NCI-H2107 treated with DMSO at 0.1 percent for 48 hours (cell line): Measurements from ENCODE around the gene POLR2F.
"Not testable (repeated sequence)": the region's sequence is repeated elsewhere in the genome, so short reads cannot be mapped to it uniquely, and the experiment has no call there.

Experiments
- DNase-seq: peaks from one replicate; lab custom pipeline; 2025; ENCODE audit not compliant: unreplicated experiment; lab: John Stamatoyannopoulos, UW

Gene POLR2F

DNA sequence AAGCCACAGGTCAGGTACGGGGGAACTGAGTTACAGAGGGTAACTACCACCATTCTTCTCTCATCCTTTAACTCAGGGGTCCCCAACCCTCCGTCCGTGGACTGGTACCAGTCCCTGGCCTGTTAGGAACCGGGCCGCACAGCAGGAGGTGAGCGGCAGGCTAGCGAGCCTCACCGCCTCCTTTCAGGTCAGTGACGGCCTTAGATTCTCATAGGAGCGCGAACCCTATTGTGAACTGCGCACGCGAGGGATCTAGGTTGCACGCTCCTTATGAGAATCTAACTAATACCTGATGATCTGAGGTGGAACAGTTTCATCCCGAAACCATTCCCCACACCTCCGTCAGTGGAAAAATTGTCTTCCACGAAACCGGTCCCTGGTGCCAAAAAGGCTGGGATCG, 870 bp upstream of the POLR2F start:
- not testable (repeated sequence) for DNase-seq

GRCh38 chr22:37953062-37953436, 450 bp upstream of the POLR2F start:
- no peak for DNase-seq

DNA sequence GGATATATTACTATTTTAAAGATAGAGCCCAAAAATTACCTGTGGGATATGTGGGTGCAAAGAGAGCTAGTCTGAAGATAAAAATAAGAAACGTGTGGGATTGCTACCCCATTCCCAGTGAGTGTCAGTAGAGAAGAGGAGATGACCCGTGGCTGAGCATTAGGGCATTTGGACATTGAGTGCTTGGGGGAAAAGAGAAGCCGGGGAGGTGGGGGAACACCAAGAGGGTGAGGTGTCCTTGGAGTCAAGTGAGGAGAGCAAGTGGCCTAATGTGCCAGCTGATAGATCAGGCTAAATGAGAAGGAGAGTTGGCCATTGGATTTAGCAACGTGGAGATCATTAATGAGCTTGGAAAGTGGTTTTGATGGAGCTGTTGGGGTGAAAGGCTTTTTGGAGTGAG, 1.2 kb downstream of the POLR2F start:
- no peak for DNase-seq

DNA sequence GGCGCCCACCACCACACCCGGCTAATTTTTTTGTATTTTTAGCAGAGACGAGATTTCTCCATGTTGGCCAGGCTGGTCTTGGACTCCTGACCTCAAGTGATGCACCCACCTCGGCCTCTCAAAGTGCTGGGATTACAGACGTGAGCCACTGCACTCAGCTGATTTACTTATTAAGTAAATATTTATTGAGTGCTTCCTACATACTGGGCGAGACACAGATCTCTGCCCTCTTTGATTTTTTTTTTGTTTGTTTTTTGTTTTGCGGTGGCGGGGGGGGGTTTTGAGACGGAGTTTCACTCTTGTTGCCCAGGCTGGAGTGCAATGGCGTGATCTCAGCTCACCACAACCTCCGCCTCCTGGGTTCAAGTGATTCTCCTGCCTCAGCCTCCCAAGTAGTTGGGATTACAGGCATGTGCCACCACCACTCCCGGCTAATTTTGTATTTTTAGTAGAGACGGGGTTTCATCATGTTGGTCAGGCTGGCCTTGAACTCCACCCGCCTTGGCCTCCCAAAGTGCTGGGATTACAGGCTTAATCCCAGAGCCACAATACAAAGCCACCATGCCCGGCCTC, 2.4 kb downstream of the POLR2F start:
- DNase-seq: not testable (repeated sequence)

DNA sequence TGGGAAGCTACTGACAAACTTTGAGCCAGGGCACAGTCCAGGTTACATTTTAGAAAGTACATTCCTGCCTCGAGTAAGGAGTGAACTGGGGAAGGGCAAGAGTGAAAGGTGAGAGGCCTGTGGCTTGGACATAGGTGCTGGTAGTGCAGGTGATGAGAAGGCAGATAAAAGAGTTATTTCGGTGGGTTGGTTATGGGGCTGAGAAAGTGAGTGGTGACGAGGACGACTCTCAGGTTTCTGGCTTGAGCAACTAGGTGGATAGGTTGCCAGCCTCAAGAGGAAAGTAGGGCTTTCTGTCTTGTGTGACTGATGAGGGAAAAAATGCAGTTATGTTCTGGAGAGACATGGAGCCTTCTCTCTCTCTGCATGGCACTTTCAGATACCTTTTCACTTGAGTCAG, 3.7 kb downstream of the POLR2F start:
- DNase-seq: no peak

DNA sequence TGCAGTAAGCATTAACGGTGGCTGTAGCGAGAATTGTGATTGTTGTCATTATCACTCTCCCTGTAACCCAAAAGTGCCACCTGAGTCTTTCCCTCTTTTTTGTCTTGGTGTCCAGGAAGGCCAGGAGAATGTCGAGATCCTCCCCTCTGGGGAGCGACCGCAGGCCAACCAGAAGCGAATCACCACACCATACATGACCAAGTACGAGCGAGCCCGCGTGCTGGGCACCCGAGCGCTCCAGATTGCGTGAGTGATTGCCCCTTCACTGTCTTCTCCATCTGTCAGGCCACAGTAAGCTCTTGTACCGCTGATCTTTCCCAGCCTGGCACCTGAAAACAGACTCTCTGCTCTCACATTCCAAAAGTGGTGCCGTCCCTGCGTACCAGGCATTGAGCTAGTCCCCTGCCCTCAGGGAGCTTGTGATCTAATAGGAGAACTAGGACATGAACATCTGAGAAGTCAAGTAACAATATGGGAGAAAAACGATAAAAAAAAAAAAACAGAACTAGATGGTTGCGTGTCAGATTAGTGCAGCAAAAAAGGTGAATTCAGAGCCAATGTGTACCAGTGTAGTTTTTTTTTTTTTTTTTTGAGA, 5.8 kb downstream of the POLR2F start:
- no peak for DNase-seq

GRCh38 chr22:37961062-37961461, 7.6 kb downstream of the POLR2F start:
- no peak for DNase-seq

GRCh38 chr22:37965940-37966664, 12.6 kb downstream of the POLR2F start:
- DNase-seq: no peak

DNA sequence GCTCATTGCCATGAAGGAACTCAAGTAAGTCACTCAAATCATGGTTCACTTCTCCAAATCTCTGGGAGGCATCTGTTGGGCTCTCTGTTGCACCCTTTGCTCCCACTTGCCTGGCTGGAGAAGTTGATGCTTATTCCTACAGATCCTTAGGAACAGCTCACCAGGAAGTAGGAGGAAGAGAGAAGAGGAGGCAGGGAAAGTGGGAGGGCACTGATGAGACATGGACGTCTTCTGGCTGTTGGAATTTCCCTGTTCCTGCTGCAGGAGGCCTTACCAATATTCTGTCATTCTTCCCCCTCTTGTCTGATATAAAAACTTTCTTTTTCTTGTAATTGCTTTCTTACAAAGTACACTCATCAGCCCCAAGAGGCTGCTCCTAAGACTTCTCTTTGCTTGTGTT, 13.6 kb downstream of the POLR2F start:
- DNase-seq: no peak

- DNase-seq: no peak
These were observed 14.3 kb downstream of the POLR2F start for GRCh38 chr22:37967637-37968451.

- DNase-seq: no peak
These were observed 15.2 kb downstream of the POLR2F start for GRCh38 chr22:37968452-37969251.

GRCh38 chr22:37970864-37971263, 17.4 kb downstream of the POLR2F start:
- no peak for DNase-seq

- no peak for DNase-seq
These were observed 18.3 kb downstream of the POLR2F start for GRCh38 chr22:37971475-37972434.

DNA sequence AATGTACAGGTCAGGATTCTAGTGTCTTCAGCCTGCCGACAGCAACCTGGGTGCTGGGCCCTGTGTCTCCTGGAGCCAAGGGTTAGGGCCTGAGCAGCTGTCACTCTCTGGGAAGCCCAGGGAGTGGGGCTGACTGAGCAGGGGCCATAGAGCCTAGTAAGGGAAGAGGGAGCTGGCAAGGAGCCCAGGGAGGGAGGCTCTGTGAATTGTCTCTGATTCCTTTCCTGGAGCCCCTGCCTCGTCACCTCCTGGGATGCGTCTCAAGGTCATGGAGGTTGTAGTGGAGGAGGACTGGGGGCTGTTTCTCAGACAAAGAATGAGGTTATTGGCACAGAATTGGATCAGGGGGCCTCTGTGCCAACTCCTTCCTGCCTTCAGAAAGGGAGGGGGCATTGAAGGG, 19.0 kb downstream of the POLR2F start:
- DNase-seq: no peak

- no peak for DNase-seq
These were observed 20.0 kb downstream of the POLR2F start for GRCh38 chr22:37973271-37974170.

GRCh38 chr22:37975153-37975552, 21.7 kb downstream of the POLR2F start:
- no peak for DNase-seq

GRCh38 chr22:37976022-37976421, 22.5 kb downstream of the POLR2F start:
- DNase-seq: not testable (repeated sequence)

- DNase-seq: no peak
These were observed 23.0 kb downstream of the POLR2F start for GRCh38 chr22:37976547-37976946.

DNA sequence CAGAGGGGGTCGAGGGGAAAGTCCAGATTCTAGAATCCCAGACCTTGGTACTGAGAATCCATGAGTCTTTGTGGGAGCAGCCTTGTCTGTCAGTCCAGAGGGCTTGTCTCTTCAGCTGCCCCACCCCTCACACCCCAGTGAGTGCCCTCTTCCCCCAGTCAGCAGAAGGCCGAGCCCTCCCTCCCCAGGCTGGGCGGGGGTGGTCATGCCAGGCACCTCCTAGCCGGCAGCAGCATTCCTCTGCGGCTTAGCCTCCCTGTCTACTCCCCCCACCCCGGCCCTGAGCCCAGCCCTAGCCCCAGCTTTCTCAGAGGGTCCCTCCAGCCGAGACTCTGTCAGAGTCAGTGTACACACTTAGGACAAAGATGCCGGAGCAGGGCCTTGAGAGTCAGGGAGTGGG, 26.3 kb downstream of the POLR2F start:
- DNase-seq: no peak
